Measurements from ENCODE around the gene MYO3B. TPM values are rescaled to one million over a fixed set of nuclear protein-coding genes. Genes with fewer than 3 reads are reported as not detected.

The MYO3B gene
- total and polyA plus RNA-seq, 2 of the 8 experiments (the other 6 are each of a cell fraction or from before 2014, with no cell fraction given): 0.17 to 0.19 TPM

DNA sequence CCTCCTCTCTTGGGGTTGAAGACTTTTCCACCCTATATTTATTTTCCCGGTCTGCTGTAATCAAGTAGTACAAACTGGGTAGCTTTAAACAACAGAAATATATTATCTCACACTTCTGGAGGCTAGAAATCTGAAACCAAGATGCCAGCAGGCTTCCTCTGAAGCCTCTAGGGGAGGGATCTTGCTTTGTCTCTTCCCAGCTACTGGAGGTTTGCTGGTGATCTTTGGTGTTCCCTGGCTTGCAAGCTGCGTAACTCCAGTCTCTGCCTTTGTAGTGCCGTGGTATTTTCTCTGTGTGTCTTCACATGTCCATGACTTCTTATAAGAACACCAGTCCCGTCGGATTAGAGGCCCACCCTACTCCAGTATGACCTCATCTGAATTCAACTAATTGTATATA, 44.4 kb downstream of the MYO3B start (continued):
- no peak for TF ChIP-seq CBX5 (IDR thresholded peaks at IDR 0.05; ENCODE audit: low read depth, low read length)
